ENCODE data around the gene CD14. TPM values are rescaled to one million over a fixed set of nuclear protein-coding genes. Genes with fewer than 3 reads are reported as not detected.

Gene CD14
- total and polyA plus RNA-seq, 2 donors (not counting 3 experiments of a cell fraction or from before 2014, with no cell fraction given): 0.33 to 3.7 TPM

DNA sequence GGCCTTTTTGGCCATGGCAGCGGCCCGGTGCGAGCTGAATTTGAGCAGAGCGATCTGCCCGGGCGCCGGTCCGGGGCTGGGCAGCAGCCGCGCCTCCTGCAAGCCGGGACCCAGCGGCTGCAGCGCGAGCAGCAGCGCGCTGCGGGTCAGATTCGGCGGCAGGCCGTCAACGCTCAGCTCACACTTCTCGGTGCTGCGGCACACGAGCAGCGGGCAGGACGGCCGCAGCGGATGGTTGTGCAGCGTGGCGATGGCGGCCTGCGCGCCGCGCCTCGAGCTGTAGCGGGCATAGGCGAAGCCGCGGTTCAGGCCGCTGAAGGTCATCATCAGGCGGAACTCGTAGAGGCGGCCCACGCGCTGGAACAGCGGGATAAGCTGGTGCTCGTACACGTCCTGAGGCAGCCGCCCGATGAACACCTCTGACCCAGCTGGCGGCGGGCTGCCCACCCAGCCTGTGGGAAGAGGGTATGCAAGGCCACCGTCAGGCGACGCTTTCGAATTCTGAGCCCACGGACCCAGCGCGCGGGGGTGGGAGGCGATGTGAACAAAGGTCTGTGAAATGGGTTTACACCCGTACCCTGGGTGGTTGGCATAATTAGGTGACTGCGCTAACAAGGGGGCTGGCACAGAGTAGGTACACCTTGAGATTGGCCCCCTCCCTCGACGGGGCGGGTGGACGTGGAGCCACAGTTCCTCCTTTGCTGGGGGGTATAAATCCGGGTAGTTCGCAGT is 39.6 kb upstream of the CD14 start:
- TF ChIP-seq, protein P1, sequence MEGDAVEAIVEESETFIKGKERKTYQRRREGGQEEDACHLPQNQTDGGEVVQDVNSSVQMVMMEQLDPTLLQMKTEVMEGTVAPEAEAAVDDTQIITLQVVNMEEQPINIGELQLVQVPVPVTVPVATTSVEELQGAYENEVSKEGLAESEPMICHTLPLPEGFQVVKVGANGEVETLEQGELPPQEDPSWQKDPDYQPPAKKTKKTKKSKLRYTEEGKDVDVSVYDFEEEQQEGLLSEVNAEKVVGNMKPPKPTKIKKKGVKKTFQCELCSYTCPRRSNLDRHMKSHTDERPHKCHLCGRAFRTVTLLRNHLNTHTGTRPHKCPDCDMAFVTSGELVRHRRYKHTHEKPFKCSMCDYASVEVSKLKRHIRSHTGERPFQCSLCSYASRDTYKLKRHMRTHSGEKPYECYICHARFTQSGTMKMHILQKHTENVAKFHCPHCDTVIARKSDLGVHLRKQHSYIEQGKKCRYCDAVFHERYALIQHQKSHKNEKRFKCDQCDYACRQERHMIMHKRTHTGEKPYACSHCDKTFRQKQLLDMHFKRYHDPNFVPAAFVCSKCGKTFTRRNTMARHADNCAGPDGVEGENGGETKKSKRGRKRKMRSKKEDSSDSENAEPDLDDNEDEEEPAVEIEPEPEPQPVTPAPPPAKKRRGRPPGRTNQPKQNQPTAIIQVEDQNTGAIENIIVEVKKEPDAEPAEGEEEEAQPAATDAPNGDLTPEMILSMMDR (IDR thresholded peaks at IDR 0.05; ENCODE audit: extremely low read depth in 1 of 2, insufficient read depth in 1 of 2, low read depth in 1 of 2, low read length in 2 of 2): no peak
- TF ChIP-seq JUN (IDR thresholded peaks at IDR 0.05; ENCODE audit: borderline replicate concordance, insufficient read depth, insufficient read length, low read depth) (no peak), GATA2 (IDR thresholded peaks at IDR 0.05; ENCODE audit: insufficient read depth, insufficient read length, low read depth, low read length) (no peak), FOS (IDR thresholded peaks at IDR 0.05; ENCODE audit: borderline replicate concordance, insufficient read depth, low read length) (no peak), POLR2A (IDR thresholded peaks at IDR 0.05; ENCODE audit: low read depth, low read length) (no peak), EZH2 (IDR thresholded peaks at IDR 0.05; ENCODE audit: borderline replicate concordance, low read depth, low read length, severe bottlenecking) (no peak), POLR2AphosphoS5 (IDR thresholded peaks at IDR 0.05; ENCODE audit: insufficient read depth, low read depth, low read length) (no peak), MYC (IDR thresholded peaks at IDR 0.05; ENCODE audit: low read depth, low read length) (no peak)
- TF ChIP-seq, protein P2, sequence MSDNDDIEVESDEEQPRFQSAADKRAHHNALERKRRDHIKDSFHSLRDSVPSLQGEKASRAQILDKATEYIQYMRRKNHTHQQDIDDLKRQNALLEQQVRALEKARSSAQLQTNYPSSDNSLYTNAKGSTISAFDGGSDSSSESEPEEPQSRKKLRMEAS (IDR thresholded peaks at IDR 0.05; ENCODE audit: insufficient read depth, insufficient read length): no peak
- DNase-seq (ENCODE audit: low read depth, low spot score) (peak; percentile 31), FAIRE-seq (peak; percentile 65)
- dilution Hi-C loops (cut with MboI; ENCODE audit: extremely low pct_ligation_motif_present, low sequenced_read_pairs): no loop called here
- no peaks in the 10 kb centered on the region for H3K9me3 ChIP-seq (replicated peaks; ENCODE audit: control insufficient read depth, insufficient read depth, low read length)
- peak overlapping the region; percentile 57 for H2AFZ ChIP-seq (ENCODE audit: low read depth, low read length)
- H3K27ac ChIP-seq (ENCODE audit: insufficient read depth, low read depth, low read length): no peak overlapping the region
- H3K4me1 ChIP-seq (ENCODE audit: control insufficient read depth, extremely low read depth, insufficient read depth, low read length): peaks cover 3% of the 10 kb centered on the region
- H3K27me3 ChIP-seq (ENCODE audit: control insufficient read depth in 2 of 2, insufficient read depth in 2 of 2, low read length in 2 of 2): no peaks in the 10 kb centered on the region
- no peaks in the 10 kb centered on the region for H3K79me2 ChIP-seq (ENCODE audit: control insufficient read depth, insufficient read depth, low read length)
- H3K9ac ChIP-seq (replicated peaks; ENCODE audit: extremely low read depth, insufficient read depth, low read length): no peak overlapping the region
- peak overlapping the region in 1 of 3 experiments; percentile 6 for H3K4me3 ChIP-seq (replicated peaks in 1 of 3; ENCODE audit: insufficient read depth in 1 of 3, low read depth in 1 of 3, low read length in 3 of 3)
- ChIA-PET CTCF (no interaction called here), POLR2A (no interaction called here)
- H3K36me3 ChIP-seq (ENCODE audit: control insufficient read depth in 2 of 2, extremely low read depth in 1 of 2, insufficient read depth in 2 of 2, low read length in 2 of 2): peaks cover 14 to 37% of the 10 kb centered on the region in 2 experiments
- BruUV-seq (replicated peaks): no TSS peak
- H3K4me2 ChIP-seq (ENCODE audit: insufficient read depth, low read length): peak overlapping the region; percentile 47
- no peaks in the 10 kb centered on the region for H3K9me1 ChIP-seq (replicated peaks; ENCODE audit: control insufficient read depth, extremely low read depth, insufficient read depth, low read length)
- no peaks in the 10 kb centered on the region for H4K20me1 ChIP-seq (replicated peaks; ENCODE audit: control insufficient read depth, extremely low read depth, insufficient read depth, low read length)
- intact Hi-C loops (cut with micrococcal nuclease): no loop called here

Measured in endothelial cell of umbilical vein (primary cell).